Measurements from ENCODE around the gene LHFPL6.

- TF ChIP-seq, protein P1, sequence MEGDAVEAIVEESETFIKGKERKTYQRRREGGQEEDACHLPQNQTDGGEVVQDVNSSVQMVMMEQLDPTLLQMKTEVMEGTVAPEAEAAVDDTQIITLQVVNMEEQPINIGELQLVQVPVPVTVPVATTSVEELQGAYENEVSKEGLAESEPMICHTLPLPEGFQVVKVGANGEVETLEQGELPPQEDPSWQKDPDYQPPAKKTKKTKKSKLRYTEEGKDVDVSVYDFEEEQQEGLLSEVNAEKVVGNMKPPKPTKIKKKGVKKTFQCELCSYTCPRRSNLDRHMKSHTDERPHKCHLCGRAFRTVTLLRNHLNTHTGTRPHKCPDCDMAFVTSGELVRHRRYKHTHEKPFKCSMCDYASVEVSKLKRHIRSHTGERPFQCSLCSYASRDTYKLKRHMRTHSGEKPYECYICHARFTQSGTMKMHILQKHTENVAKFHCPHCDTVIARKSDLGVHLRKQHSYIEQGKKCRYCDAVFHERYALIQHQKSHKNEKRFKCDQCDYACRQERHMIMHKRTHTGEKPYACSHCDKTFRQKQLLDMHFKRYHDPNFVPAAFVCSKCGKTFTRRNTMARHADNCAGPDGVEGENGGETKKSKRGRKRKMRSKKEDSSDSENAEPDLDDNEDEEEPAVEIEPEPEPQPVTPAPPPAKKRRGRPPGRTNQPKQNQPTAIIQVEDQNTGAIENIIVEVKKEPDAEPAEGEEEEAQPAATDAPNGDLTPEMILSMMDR (IDR thresholded peaks at IDR 0.05): no peak
- no peak for TF ChIP-seq POLR2AphosphoS5 (IDR thresholded peaks at IDR 0.05; ENCODE audit: low read depth, low read length)
- no peak for TF ChIP-seq TCF7L2 (IDR thresholded peaks at IDR 0.05; ENCODE audit: low read depth, low read length)
Observed at GRCh38 chr13:39408512-39408911, 194.5 kb downstream of the LHFPL6 start.

Data from Panc1 (cell line).